Subcutaneous abdominal adipose tissue (tissue), 5 donors: ENCODE measurements around the gene ACSL3.
"Not testable (repeated sequence)": the region's sequence is repeated elsewhere in the genome, so short reads cannot be mapped to it uniquely, and the experiment has no call there.

Experiments
- H3K27ac ChIP-seq: one replicate; pipeline ENCODE4 v1.7.0; 2013; ENCODE audit warnings: low read depth, mild to moderate bottlenecking, inconsistent platforms, low read length, moderate library complexity
- H3K27me3 ChIP-seq, 5 donors: one replicate each; pipeline ENCODE4 v1.7.0; 2013; ENCODE audit warnings: low read length in 5 of 5, inconsistent platforms in 1 of 5; ENCODE audit not compliant: control insufficient read depth in 5 of 5, insufficient read depth in 4 of 5
- H3K36me3 ChIP-seq, 5 donors: one replicate each; pipeline ENCODE4 v1.7.0; 2013; ENCODE audit warnings: low read length in 5 of 5; ENCODE audit not compliant: control insufficient read depth in 5 of 5, insufficient read depth in 5 of 5
- H3K4me1 ChIP-seq, 5 donors: one replicate each; pipeline ENCODE4 v1.7.0; 2013; ENCODE audit warnings: low read length in 5 of 5, mild to moderate bottlenecking in 3 of 5, moderate library complexity in 1 of 5; ENCODE audit not compliant: control insufficient read depth in 5 of 5, insufficient read depth in 5 of 5
- H3K4me3 ChIP-seq, 5 donors: one replicate each; pipeline ENCODE4 v1.7.0; 2013; ENCODE audit warnings: low read length in 5 of 5, low read depth in 1 of 5
- H3K9ac ChIP-seq, 5 donors: one replicate each; pipeline ENCODE4 v1.7.0; 2013; ENCODE audit warnings: low read length in 5 of 5, mild to moderate bottlenecking in 4 of 5, moderate library complexity in 3 of 5
- H3K9me3 ChIP-seq, 5 donors: one replicate each; pipeline ENCODE4 v1.7.0; 2013; ENCODE audit warnings: low read length in 5 of 5; ENCODE audit not compliant: control insufficient read depth in 5 of 5
- donor health status: healthy.
- donor health status: healthy.
- donor health status: healthy.
- donor health status: healthy.
- donor health status: healthy.

Gene ACSL3

DNA sequence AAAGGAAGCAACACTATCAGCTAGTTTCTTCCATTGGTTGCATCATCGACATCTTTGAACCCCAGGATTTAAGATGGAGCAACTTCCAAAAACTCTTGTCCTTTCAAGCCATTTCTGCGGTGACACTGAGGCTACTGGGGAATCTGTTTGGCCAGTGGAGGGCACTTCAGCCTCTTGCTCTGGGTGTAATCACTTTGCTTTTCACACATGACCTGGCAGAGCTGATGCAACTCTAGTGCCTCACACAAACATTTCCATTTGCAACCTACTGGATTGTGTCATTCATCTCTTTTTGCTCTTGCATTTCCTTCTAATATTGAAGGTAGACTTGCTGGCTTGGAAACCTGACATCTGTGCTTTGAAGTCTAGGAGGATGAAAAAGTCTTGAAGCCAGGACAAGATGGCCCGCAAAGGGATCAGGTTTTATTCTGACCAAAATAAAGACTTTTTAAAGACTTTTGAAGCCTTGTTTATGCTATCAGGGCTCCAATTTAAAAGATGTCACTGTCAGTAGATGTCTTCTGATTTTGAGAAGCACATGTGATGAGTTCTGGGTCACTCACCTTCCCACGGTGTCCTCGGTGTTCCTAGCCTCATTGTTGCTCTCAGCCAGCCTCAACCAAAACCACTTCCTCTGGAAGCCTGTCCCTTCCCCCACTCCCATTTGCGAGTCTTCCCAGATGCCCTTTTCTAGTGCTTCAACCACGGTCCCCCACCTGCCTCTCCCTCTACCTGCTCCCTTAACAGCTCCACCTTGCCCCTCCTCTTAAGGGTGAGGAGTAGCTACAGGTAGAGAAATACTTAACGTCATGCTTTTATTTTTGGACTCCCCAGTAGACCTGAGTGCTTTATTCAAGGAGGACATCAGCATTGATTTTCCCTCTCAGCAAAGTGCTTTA is 121.4 kb downstream of the ACSL3 start:
- H3K27me3 ChIP-seq: peaks cover 0 to 5% (median 0%) of the 10 kb centered on the region in 5 donors
- H3K36me3 ChIP-seq: no peaks in the 10 kb centered on the region
- no peak overlapping the region for H3K9ac ChIP-seq
- peaks cover 0 to 5% (median 3%) of the 10 kb centered on the region in 5 donors for H3K9me3 ChIP-seq
- H3K4me1 ChIP-seq: peaks cover 0 to 8% (median 4%) of the 10 kb centered on the region in 5 donors
- H3K4me3 ChIP-seq: no peak overlapping the region
- H3K27ac ChIP-seq: no peak overlapping the region

DNA sequence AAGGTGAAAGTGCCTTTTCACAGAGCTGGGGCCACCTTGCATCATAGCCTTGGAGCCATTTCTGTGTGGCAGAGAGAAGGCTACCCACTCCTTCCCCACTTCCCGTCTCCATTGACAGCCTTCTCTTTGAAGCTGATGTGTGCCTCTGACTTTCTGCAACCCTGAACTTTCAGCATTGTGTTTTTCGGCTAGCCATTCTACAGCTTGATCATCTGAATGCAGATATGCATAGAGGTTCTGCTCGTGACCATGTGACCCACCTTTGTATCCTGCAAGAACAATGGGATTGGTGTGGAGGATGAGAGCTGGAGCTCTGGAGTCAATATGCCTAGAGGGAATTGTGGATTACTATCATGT is 122.1 kb downstream of the ACSL3 start:
- no peak overlapping the region for H3K4me3 ChIP-seq
- no peak overlapping the region for H3K9ac ChIP-seq
- H3K27me3 ChIP-seq: peaks cover 0 to 2% (median 0%) of the 10 kb centered on the region in 5 donors
- no peaks in the 10 kb centered on the region for H3K36me3 ChIP-seq
- H3K27ac ChIP-seq: no peak overlapping the region
- H3K9me3 ChIP-seq: peaks cover 0 to 5% (median 3%) of the 10 kb centered on the region in 5 donors
- H3K4me1 ChIP-seq: peaks cover 0 to 8% (median 4%) of the 10 kb centered on the region in 5 donors

DNA sequence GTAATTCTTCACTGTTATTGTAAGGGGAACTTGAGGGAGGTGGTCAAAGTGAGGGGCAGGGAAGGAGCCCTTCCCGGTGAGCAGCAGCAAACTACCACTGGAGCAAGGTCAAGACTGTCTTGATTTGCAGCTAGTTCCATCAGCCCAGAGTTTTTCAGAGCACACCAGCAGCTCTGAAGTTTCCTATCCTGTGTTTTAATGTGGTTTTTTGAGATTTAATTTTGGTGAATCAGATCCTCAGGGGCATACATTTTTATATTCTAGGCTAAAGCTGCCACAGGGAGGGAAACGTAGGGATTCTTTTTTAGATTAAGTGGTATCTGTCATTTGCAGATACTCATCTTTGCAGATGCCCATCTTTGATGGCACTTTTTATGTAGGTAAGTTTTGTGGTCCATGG is 124.1 kb downstream of the ACSL3 start:
- no peak overlapping the region for H3K4me3 ChIP-seq
- no peaks in the 10 kb centered on the region for H3K36me3 ChIP-seq
- peaks cover 0 to 8% (median 4%) of the 10 kb centered on the region in 5 donors for H3K4me1 ChIP-seq
- H3K9me3 ChIP-seq: peaks cover 0 to 5% (median 3%) of the 10 kb centered on the region in 5 donors
- no peaks in the 10 kb centered on the region for H3K27me3 ChIP-seq
- no peak overlapping the region for H3K27ac ChIP-seq
- H3K9ac ChIP-seq: no peak overlapping the region

DNA sequence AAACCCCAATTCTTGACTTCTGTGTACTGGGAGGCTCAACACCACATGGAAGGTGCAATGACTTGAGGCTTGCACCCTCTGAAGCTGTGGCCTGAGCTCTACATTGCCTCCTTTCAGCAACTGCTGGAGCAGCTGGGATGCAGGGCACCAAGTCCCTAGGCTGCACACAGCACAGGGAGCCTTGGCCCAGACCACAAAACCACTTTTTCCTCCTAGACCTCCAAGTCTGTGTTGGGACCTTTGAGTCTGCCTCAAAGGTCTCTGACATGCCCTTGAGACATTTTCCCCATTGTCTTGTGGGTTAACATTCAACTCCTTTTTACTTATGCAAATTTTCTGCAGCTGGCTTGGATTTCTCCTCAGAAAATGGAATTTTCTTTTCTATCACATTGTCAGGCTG is 128.6 kb downstream of the ACSL3 start:
- H3K4me1 ChIP-seq: peaks cover 4 to 10% (median 7%) of the 10 kb centered on the region in 5 donors
- H3K4me3 ChIP-seq: no peak overlapping the region
- peaks cover 0 to 5% (median 3%) of the 10 kb centered on the region in 5 donors for H3K9me3 ChIP-seq
- no peak overlapping the region for H3K27ac ChIP-seq
- H3K36me3 ChIP-seq: no peaks in the 10 kb centered on the region
- no peaks in the 10 kb centered on the region for H3K27me3 ChIP-seq
- no peak overlapping the region for H3K9ac ChIP-seq

DNA sequence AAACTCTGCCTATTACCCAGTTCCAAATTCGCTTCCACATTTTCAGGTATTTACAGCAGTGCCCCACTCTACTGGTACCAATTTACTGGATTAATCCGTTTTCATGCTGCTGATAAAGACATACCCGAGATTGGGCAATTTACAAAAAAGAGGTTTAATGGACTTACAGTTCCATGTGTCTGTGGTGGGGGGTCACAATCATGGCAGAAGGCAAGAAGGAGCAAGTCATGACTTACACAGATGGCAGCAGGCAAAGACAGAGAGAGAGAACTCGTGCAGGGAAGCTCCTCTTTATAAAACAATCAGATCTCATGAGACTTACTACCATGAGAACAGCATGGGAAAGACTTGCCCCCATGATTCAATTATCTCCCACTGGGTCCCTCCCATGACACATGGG is 129.4 kb downstream of the ACSL3 start:
- H3K9me3 ChIP-seq, H3K4me3 ChIP-seq, H3K9ac ChIP-seq: not testable (repeated sequence)

DNA sequence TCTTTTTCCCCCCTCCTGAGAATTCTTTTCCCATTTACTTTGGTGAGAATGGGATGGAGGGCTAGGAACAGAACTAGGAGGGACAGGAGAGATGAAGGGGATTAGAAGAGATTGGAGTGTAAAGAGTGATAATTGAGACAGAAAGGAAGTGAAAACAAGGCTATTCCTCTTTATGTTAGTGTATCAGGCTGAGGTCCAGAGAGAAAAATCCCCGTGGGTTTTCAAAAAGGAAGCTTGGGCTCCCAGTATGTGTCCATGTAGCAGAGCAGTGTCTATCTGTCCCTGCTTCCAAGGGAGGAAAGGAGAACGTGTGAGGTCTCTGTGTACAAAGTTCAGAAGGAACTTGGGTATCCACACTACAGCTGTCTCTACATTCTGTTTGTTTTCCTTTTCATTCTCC is 131.3 kb downstream of the ACSL3 start:
- H3K9ac ChIP-seq: no peak overlapping the region

More for the DNA sequence above, 129.4 kb downstream of the ACSL3 start:
- H3K36me3 ChIP-seq, H3K27ac ChIP-seq, H3K27me3 ChIP-seq: not testable (repeated sequence)
- H3K4me1 ChIP-seq: peaks cover 4 to 16% (median 12%) of the 10 kb centered on the region in 5 donors

More for the DNA sequence above, 131.3 kb downstream of the ACSL3 start:
- Histone ChIP-seq H3K9me3 (no peaks in the 10 kb centered on the region), H3K27me3 (no peaks in the 10 kb centered on the region), H3K4me1 (peaks cover 4 to 16% (median 12%) of the 10 kb centered on the region in 5 donors), H3K4me3 (no peak overlapping the region), H3K27ac (no peak overlapping the region), H3K36me3 (no peaks in the 10 kb centered on the region)
